NCI-H82 treated with DMSO at 0.1 percent for 48 hours (cell line): ENCODE results near the gene PIGK.

Experiments
- DNase-seq: peaks from one replicate; lab custom pipeline; 2025; ENCODE audit not compliant: unreplicated experiment; lab: John Stamatoyannopoulos, UW

The PIGK gene

GRCh38 chr1:77039739-77040138 is 179.5 kb downstream of the PIGK start:
- no peak for DNase-seq

GRCh38 chr1:77039111-77039510 is 180.1 kb downstream of the PIGK start:
- DNase-seq, result no peak
